IPS-NIHi7 (cell line): Measurements from ENCODE around the gene MTFR1L.
A peak's percentile ranks its signal among the peaks of the same experiment; 100 is the strongest.

Source experiments
- DNase-seq: peaks from one replicate; pipeline ENCODE4 v3.0.0; 2012; ENCODE audit warnings: mixed read lengths; ENCODE audit errors: extremely low spot score

MTFR1L gene

DNA sequence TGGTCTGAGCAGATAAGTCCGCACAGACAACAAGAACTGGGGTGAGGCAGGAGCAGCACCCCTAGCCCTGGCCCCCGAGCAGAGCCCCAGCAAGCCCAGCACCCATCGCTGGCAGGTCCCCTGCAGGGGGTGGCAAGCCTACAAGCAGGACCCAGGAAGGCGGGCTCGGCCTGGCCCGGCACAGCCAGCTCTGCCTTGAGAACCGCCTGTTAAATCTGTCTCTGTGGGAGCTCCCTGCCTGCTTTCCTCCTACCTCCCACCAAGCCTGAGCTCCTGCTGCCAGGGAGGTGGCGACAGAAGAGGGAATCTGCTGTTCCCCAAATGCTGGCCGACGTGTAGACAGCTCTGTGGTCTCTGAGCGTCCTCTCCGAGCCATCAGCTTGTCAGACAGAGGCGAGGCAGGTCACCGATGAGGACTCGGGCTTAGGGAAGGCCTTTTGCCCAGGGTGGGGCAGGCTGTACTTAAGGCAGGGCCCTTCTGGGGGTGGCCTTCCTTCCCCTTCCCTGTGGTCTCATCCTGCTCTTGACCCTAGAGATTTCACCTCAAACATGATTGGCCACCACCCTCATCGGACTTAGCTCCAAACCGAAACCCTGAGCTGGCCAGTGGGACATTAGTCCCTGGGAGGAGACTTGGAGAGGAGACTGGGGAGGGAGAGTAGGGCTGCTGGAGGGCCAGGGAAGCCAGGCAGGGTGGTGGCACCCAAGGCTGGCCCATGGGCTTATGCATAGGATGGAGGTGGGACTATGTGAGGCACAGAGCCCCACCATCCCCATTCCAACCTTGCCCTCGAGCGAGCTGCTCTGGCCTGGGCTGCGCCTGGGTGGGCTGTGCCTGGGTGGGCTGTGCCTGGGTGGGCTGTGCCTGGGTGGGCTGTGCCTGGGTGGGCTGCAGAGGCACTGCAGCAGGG, 12.0 kb upstream of the MTFR1L start:
- no peak for DNase-seq

DNA sequence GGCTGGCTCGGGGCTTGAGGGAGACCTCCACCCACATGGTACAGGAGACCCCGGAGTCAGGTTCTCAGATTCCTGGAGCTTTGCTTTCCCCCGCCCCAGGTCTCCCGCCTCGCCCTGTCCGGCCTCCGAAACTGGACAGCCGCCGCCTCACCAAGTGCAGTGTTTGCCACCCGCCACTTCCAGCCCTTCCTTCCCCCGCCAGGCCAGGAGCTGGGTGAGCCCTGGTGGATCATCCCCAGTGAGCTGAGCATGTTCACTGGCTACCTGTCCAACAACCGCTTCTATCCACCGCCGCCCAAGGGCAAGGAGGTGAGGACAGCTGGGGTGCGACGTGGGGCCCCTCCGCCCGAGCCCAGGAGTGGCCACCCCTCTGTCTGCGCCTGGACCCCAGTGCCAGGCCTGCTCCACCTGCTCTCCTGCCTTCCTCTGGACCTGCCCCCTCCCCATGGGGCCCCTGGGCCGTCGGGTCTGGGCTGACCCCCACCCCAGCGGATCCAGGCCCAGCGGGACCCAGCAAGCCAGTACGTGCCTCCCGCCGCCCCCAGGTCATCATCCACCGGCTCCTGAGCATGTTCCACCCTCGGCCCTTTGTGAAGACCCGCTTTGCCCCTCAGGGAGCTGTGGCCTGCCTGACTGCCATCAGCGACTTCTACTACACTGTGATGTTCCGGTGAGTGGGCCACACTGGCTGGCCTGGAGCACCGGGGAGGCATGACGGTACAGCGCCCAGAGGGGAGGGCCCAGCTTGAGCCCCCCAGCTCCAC, 11.1 kb upstream of the MTFR1L start:
- DNase-seq: no peak

DNA sequence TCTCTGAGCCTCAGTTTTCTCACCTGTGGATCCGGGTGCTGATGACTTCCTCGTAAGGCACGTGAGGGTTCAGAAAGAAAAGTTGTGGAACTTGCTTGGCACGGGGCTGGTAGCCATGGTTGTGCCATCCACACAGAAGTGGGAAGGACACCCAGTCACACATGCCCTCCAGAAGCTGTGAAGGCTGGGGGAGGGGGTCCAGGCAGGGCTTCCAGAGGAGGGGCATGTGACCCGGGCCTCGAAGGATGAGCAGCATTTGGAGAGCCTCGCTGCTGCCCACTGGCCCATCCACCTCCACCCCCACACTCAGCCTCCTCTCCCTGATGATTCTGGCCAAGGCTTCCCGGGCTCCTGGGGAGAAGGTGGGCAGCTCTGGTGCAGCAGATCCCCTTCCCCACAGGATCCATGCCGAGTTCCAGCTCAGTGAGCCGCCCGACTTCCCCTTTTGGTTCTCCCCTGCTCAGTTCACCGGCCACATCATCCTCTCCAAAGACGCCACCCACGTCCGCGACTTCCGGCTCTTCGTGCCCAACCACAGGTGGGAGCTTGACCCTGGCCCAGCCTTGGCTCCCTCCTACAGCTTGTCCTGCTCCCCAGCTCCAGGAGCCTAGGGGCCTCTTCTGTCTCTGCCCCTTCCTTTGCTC, 10.3 kb upstream of the MTFR1L start:
- DNase-seq: no peak

DNA sequence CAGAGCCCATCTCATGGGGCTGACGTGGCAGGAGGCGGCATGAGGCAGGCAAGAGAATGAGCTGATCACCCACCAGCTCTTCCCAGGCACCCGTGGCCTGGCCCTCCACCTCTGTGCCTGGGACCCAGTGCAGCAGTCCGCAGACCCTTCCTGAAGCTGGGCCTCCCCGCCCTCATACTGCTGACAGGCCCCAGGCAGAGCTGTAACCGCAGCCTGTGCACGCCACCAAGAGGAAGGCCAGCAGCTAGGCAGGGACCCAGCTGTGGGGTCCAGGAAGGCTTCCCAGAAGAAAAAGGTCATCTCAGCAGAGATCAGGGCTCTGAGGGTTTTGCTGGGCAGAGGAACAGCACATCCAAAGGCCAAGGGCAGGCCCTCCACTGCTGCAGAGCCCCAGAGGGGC, 9.8 kb upstream of the MTFR1L start:
- no peak for DNase-seq

DNA sequence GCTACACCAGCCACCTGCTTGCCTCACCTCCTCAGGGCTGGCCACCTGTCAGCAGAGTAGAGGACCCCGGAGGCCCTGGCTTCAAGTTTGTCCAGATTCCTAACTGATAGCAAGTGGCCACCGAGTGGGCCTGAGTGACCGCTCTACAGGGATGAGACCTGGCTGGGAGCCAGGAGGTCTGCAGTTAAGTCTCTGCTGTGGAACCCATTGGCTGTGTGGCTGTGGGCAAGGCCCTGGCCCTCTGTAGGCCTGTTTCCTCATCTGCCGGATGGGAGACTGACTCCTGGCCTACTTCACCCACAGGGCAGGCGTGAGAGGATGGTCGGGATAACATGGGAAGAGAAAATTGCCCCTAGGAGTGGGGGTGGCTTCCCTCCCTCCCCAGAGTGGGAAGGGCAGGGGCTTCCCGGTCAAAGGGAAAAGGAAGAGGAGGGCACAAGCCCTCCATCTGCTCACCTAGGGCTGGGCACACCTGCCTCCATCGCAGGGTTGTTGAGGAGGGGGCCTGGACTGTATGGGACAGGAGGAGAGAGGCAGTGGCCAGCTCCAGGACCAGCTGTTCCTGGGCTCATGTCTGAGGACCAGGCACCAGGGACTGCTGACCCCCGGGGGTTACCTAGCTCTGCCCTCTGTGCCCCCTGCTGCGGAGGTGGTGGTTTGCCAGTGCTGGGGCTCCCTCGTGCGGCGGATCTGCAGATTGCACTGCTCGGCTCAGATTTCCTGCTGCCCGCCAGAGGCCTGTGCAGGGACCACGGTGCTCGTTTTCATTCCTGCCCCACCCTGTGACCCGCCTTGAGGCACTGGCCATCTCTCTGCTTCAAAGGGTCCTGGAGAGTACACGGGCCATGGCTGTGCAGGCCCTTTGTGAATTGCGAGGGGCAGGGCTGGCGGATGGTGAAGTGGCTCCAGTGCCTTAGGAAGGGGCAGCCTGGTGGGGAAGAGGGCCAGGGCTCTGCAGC, 9.1 kb upstream of the MTFR1L start:
- DNase-seq: peak; percentile 88

DNA sequence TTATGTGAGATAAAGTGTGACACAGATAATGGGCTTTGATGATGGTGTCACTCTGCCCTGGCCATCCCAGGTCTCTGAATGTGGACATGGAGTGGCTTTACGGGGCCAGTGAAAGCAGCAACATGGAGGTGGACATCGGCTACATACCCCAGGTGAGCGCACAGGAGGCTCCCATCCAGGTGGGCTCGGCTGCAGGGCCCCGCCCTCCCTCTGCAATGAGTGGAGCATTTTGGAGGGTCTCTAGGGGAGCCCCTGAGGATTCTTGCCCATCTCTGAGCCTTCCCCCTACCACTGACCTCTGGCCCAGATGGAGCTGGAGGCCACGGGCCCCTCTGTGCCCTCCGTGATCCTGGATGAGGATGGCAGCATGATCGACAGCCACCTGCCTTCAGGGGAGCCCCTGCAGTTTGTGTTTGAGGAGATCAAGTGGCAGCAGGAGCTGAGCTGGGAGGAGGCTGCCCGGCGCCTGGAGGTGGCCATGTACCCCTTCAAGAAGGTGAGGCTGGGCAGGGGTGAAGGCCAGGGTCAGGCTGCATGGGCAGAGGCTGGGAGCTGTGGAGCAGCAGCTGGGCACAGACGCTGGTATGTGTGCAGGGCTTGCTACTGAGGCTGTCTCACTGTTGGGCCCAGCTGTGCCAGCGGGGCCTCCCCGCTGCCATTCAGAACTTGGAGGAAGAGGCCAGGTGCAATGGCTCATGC, 8.2 kb upstream of the MTFR1L start:
- DNase-seq: no peak

DNA sequence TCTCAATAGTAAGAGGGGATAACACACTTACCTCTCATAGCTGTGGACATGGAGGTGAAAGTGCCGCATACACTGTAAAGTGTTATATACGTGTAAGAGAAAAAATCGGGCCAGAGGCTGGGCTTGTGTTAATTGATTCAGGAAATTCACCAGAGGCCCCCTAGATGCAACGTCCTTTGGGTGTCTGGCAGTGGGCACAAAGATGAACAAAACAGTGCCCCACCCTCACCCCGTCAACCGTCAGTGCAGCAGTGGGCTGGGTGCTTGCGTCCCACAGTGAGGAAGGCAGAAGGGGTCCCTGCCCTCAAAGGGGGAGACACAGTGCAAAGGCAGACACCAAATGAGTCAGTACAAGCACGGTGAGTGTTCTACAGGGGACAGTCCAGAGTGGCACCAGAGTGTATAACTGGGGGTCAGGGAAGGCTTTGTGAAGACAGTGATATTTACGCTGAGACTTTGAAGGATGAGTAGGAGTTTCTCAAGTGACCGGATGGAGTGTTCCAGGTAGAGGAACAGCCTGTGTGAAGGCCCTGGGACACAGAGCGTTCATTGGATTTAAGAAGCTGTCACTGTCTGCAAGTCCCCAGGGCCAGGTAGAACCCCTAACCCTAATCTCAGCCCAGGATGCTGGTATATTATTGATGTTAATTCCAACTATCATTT, 6.6 kb upstream of the MTFR1L start:
- no peak for DNase-seq

DNA sequence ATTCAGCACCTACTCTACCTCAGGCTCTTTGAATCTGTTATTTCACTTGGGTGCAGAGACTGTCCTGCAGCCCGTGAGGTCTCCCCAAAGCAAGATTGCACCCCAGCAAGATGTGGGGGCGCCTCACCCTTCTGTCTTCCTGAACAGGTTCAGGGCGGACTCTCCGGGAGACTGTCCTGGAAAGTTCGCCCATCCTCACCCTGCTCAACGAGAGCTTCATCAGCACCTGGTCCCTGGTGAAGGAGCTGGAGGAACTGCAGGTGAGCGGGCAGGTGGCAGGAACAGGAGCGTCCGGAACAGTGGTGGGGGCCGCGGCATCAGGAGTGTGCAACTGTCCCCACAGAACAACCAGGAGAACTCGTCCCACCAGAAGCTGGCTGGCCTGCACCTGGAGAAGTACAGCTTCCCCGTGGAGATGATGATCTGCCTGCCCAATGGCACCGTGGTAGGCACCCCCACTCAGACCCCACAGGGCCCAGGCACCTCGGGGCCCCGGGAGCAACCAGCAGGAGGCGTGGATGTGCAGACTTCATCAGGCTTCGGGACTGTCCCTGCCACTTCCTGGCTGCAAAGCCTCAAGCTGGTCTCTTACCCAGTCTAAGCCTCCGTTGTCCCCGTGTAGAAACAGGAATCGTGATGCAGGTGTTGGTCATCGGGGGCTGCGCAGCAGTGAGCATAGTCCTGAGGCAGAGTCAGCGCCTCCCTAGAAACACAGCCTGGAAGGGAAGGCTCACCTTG, 5.9 kb upstream of the MTFR1L start:
- no peak for DNase-seq

DNA sequence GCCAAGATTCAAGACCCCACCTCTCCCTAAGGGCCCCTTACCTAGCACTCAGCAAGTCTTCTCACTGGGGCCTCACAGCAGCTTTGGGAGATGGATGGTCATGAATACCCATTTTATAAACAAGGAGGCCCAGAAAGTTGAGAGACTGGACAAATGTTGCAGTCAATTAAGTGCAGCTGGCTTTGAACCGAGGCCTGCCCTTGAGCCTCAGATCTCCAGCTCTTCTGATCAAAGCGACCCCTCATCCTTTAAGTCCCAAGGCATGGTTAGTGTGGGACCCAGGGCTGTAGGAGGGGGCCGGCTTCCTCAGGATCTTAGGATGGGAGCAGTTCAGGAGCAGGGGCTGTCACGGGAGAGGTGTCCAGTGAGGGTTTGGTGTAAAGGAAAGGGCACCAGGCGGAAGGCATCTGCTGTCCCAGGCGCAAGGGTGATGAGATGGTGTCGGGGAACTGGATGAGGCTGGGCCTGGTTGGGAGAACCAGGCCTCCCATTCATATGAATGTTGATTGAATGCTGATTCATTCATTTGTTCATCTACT, 5.1 kb upstream of the MTFR1L start:
- no peak for DNase-seq

DNA sequence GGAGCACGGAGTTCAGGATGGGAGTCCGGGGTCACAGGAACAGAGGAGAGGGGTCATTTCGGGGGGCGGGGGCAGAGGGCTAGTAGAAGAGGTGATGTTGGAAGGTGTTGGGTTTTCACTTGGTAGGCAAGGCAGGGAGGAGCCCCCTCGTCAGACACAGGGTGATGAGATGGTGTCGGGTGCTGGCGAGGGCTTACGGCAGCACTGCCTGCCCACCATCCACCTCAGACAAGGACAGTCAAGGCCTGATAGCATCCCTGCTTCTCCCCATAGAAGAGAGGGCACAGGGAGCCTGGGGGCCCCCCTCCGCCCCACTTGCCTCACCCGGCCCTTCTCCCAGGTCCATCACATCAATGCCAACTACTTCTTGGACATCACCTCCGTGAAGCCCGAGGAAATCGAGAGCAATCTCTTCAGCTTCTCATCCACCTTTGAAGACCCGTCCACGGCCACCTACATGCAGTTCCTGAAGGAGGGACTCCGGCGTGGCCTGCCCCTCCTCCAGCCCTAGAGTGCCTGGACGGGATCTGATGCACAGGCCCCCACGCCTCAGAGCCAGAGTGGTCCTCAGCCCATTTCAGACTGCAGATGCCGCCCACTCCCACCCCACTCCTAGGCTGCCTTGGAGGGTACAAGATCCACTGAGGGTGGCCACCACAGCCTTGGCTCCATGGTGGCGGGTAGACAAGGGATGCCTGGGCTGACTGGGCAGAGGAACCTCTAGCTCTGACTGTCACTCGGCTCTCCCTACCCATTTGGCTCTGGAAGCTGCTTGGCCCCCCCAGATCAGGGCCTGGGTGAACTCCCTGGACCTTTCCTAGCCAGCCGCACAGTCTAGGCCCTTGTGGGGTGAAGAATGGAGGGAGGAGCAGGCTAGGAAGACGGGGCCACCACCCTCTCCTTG, 4.3 kb upstream of the MTFR1L start:
- no peak for DNase-seq

DNA sequence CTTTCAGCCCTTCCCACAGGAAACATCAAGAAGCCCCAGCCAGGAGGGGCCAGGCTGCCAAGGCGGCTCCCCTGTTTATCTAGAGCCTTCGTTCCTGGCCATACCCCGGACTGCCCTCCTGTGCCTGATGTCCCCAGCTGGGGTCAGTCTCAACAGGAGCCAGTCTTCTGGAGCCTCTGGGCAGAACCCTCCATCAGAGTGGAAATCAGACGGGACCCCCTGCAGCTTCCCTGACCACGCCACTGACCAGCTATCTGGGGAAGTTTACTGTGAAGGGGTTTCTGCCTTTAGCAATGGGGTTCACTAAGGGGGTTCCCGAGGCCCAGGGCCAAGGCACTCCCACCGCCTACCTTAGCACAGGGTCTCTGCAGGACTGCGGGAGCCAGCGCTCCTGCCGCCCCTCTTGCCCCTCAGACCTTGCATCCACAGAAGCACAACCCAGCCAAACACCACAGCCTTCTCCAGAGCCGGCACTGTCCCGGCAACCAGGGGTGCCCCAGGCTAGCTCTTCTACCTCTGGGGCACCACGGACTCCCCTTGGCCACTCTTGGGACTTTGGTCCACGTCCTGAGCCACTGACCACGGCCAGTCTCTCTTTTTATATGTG, 3.5 kb upstream of the MTFR1L start:
- no peak for DNase-seq

DNA sequence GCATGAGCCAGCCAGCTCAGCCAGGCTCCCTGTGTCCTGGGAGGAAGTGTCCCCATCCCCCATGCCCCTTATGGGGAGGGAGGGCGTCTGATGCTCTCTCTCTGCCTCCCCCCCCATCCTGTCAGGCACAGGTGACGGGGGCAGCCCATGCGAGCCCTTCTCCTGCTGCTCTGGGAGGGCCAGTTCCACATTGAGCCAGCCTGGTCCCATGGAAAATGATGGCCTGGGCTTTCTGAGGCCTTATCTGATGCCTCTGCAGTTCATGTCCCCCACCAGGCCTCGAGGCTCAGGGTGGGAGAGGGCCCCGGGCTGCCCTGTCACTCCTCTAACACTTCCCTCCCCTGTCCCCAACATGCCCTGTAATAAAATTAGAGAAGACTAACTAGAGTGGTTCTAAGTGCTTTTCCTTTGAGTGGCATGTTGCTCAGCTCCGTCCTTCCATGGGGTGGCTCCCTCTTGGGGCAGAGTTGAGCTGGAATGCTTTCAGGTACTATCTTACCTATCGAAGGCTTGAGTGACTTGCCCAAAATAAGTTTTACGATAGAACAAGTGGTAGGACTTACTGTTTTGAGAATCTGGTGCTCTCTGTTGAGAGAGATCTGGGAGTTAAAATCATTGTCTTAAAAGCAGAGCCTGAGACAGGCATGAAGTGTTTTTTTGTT, 1.8 kb upstream of the MTFR1L start:
- peak; percentile 59 for DNase-seq

DNA sequence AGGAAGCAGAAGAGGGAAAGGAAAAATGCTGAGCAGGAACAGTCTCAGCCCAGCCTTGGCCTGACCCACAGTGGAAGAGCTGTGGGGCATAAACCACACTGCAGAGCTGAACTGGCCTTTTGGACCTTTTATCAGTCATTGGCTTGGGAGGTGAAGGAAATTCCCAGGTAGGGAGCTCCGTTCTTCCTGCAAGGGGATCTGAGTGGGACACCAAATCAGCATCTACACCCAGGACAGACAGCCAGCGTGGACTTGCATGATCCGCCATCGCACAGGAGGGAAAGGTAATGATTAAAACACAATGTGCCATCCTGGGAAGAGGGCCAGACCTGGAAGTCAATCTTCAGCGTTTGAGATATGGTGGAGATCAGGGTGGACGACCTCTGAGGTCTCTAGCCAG, 1.2 kb upstream of the MTFR1L start:
- no peak for DNase-seq

DNA sequence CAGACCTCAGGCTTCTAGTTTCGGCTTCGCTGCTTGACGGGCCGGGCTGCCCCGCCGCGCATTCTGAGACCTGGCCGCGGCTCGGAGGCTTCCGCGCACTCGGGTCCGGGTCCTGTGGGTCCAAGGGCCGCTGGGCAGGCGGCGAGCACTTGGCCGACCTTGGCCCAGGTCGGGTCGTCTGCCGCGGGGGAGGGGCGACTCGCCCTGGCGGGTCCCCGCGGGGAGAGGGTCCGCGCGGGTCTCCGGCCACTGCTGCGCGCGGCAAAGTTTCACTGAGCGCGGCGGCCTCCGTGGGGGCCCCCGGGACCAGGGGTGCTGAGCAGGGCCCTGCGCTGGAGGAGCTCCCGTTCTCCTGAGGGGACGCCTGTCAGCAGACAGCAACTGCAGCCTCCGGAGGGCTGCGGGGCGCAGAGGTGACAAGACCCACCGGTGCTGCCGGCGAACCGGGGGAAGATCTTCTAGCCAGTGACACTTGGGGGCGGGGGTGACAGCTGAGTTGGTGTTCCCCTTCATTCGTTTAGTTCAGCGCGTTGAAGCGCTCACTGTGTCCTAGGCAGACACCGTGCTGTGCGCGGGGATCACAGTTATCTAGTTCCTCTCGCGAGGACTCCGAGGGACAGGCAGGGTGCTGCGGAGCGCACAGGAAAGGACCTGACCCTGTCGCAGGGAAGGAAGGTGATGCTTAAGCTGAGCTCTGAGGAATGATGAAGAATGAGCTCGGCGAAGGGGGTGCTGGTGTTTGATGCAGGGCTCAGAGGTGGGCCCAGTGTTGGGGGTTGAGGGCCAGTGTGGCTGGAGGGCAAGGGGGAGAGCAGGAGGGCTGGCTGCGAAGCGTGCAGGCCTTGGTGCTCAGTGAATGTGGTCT, 725 bp downstream of the MTFR1L start:
- DNase-seq: peak; percentile 77

DNA sequence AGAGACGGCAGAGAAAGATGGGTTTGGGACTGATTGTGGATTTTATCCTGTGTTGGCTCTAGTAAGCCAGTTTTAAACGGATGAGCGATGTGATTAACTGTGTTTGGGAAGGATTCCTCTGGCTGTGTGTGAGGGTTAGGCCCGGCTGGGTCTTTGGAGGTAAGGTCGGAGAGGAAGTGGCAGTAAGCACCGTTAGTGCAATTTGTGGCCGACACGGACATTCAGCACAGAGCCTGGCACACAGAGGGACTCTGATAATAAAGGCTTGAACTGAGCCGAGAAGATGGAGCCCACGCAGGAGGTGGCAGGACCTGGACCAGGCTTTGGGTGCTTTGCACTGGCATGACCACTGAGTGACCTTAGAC, 1.3 kb downstream of the MTFR1L start:
- DNase-seq: no peak

DNA sequence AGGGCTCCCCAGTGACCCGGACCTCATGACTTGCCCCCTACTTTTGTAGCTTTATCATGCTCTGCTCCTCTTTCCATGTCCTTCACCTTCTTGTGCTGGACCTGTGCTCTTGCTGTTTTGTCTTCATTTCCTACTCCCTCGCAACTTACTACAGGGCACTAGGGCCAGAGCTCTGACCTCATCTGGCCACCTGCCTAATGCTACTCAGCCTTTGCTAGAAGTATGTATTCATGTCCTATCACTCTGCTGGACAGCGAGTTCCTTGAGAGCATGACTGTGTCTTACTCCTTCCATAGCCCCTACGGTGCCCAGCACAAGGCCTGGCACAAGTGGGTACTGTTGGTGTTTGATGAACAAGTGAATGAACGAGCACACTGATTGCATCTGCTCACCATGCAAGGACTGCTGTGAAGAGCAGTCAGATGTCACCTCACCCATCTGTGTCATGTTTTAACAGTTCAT, 1.9 kb downstream of the MTFR1L start:
- DNase-seq: no peak
